GM18526 (cell line): Measurements from ENCODE around the gene TBCCD1.

Experiments used
- POLR2A ChIP-seq: IDR thresholded peaks from 3 replicates; pipeline ENCODE4 v1.6.1; 2011; ENCODE audit not compliant: insufficient read length; ENCODE audit errors: extremely low read depth

The TBCCD1 gene

DNA sequence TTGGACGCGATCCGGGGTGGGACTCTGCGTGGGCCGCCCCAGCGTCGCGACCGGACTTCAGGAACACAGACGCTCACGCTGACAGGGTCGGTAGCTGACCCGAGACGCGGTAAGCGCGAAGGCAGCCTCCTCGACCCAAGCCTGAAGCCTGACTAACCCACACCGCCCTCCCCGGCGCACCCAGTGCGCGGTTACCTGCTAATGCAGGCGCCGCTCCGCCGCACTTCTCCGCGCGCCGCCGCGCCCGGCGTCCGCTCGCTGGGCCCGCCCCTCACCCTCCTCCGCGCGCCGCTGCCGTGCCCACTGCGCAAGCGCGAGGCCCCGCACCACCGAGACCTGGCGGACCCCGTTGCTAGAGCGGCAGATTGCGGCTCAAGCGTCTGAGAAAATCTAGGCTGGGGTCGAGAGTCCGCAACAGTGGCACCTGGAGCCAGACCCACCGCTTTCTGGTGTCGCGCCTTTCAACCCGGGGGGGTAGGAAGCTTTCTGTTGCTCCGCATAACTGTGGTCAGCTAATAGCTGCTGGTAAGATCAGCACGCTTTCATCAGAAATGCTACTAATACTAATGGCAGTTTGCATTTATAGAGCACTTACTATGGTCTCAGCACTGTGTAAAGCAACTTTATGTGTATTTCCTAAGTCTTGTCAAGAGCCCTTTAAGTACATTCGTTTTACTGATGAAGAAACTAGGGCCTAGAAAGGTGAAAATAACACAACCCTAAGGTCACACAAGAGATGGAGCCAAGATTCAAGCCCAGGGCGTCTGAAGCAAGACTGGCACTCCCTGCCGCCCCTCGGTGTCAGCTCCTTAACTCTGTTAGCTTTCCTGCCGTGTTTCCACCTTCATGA, at the start of gene TBCCD1:
TSS of gene TBCCD1 (minus strand) at position 268 of the 850 bp plus-strand sequence. CDS start 3,010 bp downstream, outside the sequence.
- peak; percentile 97 for TF ChIP-seq POLR2A

GRCh38 chr3:186616299-186616617, 49.1 kb upstream of the TBCCD1 start:
- no peak for TF ChIP-seq POLR2A

DNA sequence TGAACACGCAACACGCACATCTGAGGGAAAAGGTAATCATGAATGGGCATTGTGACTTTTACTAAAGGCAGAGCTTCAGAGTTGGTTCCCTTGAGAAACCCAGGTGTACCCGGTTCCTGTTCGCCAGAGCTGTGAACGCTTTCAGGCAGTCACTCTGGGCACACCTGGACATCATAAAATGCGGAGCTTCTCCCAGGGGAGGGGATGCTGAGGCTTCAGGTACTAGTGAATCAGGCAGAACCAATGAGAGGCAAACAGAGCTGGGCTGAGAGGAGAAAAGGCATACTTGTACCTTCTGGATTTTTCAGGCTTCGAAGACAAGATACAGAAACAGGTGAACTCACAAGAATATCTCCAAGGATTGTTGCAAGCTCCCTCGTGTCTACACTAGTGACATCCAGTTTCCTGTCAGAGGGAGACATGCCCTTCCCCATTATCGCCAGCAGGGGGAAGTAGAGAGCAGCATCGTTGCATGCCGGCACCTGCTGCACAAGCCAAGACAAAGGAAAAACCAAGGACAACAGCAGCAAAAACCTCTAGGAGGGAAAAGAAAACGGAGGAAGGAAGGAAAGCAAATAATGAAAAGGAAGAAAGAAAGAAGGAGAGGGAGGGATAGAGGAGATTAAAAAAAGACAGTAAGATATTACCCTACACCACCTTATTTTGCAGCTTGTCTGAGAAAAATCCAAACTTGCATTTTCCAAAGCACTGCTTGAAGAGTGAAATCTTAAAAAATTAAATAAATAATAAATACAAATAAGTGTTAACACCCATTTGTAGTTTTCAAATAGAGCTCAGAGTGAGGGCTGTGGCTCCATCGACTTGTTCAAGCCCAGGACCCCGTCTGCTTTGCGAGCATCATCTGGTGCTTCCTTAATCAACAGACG, 47.7 kb upstream of the TBCCD1 start:
- TF ChIP-seq POLR2A, result no peak

DNA sequence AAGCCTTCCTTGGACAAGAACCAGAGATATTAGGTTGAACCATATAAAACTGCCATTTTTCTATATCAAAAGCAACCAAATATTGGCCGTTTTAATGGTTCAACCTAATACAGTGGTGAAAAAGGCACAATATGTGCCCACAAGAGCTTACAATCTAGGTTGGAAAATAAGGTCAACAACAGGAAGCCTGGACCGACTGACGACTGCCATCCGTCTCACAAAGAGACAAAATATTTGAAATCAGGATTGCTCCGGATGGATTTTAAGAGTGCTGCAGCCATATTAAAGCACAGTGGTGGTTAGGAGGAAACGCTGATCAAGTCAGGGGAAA, 47.1 kb upstream of the TBCCD1 start:
- no peak for TF ChIP-seq POLR2A

- TF ChIP-seq POLR2A, result no peak
Observed at GRCh38 chr3:186613637-186614265, 46.6 kb upstream of the TBCCD1 start.

- no peak for TF ChIP-seq POLR2A
Observed at GRCh38 chr3:186612721-186613636, 45.8 kb upstream of the TBCCD1 start, which contains the start of gene AHSG. TSS of gene AHSG (plus strand) at chr3:186613060. CDS start at chr3:186613142, 82 bp downstream.

DNA sequence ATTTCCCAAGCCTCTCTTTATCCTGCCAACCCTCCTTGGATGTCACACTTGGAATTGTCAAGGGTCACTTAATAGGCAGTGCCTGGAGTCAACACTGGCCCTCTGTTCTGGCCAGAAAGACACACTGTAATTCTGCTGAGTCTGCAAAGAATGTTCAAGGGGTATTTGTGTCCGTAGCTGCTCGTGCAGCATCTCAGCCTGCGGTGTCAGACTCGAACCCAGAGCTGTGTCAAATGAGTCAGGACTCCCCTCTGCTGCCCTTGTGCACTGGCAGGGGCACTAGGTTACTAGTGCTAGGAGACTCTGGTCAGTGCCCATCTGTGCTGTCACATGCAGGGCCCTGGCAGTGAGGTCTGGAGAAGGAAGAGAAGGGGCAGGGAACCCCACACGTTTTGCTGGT, 44.9 kb upstream of the TBCCD1 start:
- no peak for TF ChIP-seq POLR2A

- no peak for TF ChIP-seq POLR2A
Observed at GRCh38 chr3:186609247-186609868, 42.2 kb upstream of the TBCCD1 start.

DNA sequence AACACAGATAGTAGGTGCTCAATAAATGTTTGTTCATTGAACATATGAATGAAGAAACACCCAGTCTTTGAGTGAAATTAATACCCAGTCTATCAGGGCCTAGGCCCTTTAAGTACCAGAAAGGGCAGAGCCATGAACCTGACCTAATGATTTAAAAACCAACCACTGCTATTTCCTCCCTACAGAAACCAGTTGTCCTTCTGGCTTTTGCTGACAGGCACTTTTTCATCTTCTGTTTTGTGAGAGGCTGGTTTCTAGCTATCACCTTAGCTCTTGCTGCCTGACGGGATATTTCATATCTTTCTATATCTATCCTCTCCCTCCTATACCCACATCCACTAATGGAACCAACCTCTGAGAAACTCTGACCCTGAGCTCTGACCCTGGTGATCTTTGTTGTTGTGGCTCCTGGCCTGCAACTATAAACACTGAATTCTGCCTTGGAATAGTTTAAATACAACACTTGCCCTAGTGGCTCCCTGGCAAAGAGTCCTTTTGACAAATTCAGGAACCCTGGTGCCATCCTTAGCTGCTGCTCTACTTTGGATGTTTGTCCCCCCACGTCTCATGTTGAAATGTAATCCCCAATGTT, 41.6 kb upstream of the TBCCD1 start:
- no peak for TF ChIP-seq POLR2A

DNA sequence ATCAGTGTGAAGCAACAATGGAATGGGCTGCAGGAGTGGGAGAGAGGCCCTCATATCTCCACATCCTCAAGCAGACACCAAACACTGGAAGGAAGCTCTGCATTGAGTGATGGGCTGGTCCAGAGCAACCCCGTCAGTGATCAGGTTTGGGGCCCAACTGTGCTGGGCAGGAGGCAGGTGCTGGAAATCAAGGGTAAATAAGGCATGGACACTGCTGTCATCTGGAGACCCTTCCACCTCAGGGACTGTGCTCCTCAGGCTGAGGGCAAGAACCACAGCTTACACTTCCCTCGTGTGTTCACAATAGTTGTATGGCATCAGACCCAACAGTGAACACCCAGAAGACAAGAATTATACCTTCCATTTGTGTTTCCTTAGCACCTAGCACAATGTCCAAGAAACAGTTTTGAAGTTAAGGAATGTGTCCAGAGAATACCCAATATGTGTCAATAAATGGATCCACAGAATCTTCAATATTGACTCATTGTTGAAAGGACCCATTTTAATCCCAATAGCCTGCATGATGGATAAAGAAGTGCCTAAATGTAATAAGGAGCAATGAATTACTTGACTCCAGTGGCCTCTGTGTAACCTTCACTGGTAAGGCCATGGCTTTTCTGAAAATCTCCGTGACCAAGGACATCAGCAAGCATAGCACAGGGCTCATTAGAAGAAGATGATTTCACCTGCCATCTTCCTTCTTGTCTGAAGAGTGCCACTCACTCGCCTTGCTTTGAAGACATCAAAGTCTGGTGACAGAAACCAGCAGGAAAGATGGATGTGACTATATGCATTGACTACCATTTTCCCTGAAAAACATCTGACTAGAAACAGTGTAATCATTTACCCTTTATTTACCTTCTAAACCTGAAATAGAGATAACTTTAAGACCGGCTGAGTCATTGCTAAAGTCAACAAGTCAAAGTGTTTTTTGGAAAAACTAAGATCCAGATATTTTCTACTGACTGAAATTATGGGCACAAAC, 38.7 kb upstream of the TBCCD1 start:
- TF ChIP-seq POLR2A, result no peak

DNA sequence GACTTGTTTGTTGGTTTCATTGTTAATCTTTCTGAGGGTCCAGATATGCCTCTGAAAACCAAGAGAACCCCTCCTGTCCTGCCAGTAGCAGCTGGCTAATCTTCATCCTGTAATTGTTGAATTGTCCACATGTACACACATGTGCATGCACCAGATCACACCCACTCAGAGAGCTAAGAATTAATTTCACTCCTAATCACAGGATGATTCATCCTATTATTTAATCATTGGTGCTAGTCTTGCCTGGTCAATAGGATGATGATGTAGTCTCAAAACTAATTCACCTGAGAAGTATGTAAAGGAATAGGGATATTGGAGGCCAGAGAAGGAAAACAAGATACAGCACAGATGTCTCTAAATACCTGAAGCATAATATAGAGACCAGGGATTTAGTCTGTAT, 37.9 kb upstream of the TBCCD1 start:
- TF ChIP-seq POLR2A, result no peak

DNA sequence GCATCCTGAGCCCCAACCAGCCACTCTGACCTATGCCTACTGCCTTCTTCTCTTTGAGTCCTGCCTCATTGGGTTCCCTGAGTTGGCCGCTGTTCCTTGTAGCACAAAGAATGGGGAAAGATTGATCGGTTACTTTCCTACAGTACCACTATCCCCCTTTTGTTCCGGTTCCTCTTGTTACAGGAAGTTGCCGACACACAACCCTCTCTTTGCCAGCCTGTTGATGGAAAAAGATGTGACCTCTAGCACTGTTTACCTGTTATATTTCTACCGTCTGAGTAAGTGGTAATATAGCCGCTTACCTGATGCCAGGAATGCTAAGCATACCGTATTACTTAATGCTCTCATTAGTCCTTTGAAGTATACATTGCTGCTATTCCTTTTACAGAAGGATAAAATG, 36.0 kb upstream of the TBCCD1 start:
- no peak for TF ChIP-seq POLR2A

- TF ChIP-seq POLR2A, result no peak
Observed at GRCh38 chr3:186600896-186601295, 33.8 kb upstream of the TBCCD1 start.
